Nephron (organoid): ENCODE results near the gene C4A.

ENCODE experiments used
- H3K27ac Mint-ChIP-seq, 3 experiments: 2 replicates each; pipeline ENCODE4 v1.8.0; 2020; ENCODE audit warnings: mixed read lengths in 3 of 3, mild to moderate bottlenecking in 2 of 3, moderate library complexity in 1 of 3
- H3K27me3 Mint-ChIP-seq: 2 replicates; pipeline ENCODE4 v1.8.0; 2021; ENCODE audit warnings: low read depth, mild to moderate bottlenecking, moderate library complexity, mixed read lengths
- H3K36me3 Mint-ChIP-seq: 2 replicates; pipeline ENCODE4 v1.8.0; 2020; ENCODE audit warnings: low read depth, mixed read lengths
- H3K4me1 Mint-ChIP-seq: 2 replicates; pipeline ENCODE4 v1.8.0; 2020; ENCODE audit warnings: mixed read lengths
- H3K4me3 Mint-ChIP-seq, 3 experiments: 2 replicates each; pipeline ENCODE4 v1.8.0; 2020; ENCODE audit warnings: mild to moderate bottlenecking in 3 of 3, mixed read lengths in 3 of 3, moderate library complexity in 2 of 3
- H3K9me3 Mint-ChIP-seq: 2 replicates; pipeline ENCODE4 v1.8.0; 2020; ENCODE audit warnings: mixed read lengths
- CTCF ChIP-seq, 3 experiments: fragments of 200-600 bp; sonication (generic); IDR thresholded peaks; one replicate each; pipeline ENCODE4 v1.5.0; 2021; ENCODE audit warnings: antibody characterized with exemption in 3 of 3; ENCODE audit not compliant: unreplicated experiment in 3 of 3

The C4A gene

GRCh38 chr6:31968791-31969711 lies 12.8 kb upstream of the C4A start:
- H3K27ac Mint-ChIP-seq = peak overlapping the region in 1 of 3 experiments; percentile 48
- H3K4me1 Mint-ChIP-seq = peaks cover 27% of the 10 kb centered on the region
- TF ChIP-seq CTCF (IDR thresholded peaks at IDR 0.05; ENCODE audit: unreplicated experiment in 3 of 3) = no peak
- peaks cover 40% of the 10 kb centered on the region for H3K36me3 Mint-ChIP-seq
- no peaks in the 10 kb centered on the region for H3K27me3 Mint-ChIP-seq
- peak overlapping the region; percentile 96 to 99 (median 99) for H3K4me3 Mint-ChIP-seq
- H3K9me3 Mint-ChIP-seq = no peaks in the 10 kb centered on the region

- peaks cover 3% of the 10 kb centered on the region for H3K9me3 Mint-ChIP-seq
- H3K27me3 Mint-ChIP-seq = no peaks in the 10 kb centered on the region
- H3K27ac Mint-ChIP-seq = peak overlapping the region; percentile 37 to 59 (median 48)
- TF ChIP-seq CTCF (IDR thresholded peaks at IDR 0.05; ENCODE audit: unreplicated experiment in 3 of 3) = no peak
- H3K36me3 Mint-ChIP-seq = peaks cover 44% of the 10 kb centered on the region
- peaks cover 27% of the 10 kb centered on the region for H3K4me1 Mint-ChIP-seq
- peak overlapping the region; percentile 96 to 99 (median 99) for H3K4me3 Mint-ChIP-seq
These were observed 11.9 kb upstream of the C4A start for GRCh38 chr6:31969712-31970603.

- peaks cover 27% of the 10 kb centered on the region for H3K4me1 Mint-ChIP-seq
These were observed 11.1 kb upstream of the C4A start for GRCh38 chr6:31970604-31971271.

GRCh38 chr6:31971279-31971992 lies 10.4 kb upstream of the C4A start:
- Mint-ChIP-seq H3K4me1 (peaks cover 27% of the 10 kb centered on the region), H3K4me3 (peak overlapping the region; percentile 96 to 99 (median 99)), H3K27me3 (no peaks in the 10 kb centered on the region), H3K36me3 (peaks cover 47% of the 10 kb centered on the region), H3K9me3 (peaks cover 3% of the 10 kb centered on the region), H3K27ac (peak overlapping the region; percentile 98 to 100 (median 99))
- no peak for TF ChIP-seq CTCF (IDR thresholded peaks at IDR 0.05; ENCODE audit: unreplicated experiment in 3 of 3)

More at GRCh38 chr6:31970604-31971271, 11.1 kb upstream of the C4A start:
- no peaks in the 10 kb centered on the region for H3K27me3 Mint-ChIP-seq
- peak overlapping the region; percentile 96 to 99 (median 99) for H3K4me3 Mint-ChIP-seq
- peaks cover 51% of the 10 kb centered on the region for H3K36me3 Mint-ChIP-seq
- H3K9me3 Mint-ChIP-seq = peaks cover 3% of the 10 kb centered on the region
- peak overlapping the region in 2 of 3 experiments; percentile 99 to 100 for H3K27ac Mint-ChIP-seq
- TF ChIP-seq CTCF (IDR thresholded peaks at IDR 0.05; ENCODE audit: unreplicated experiment in 3 of 3) = no peak
